NCI-H1105 treated with DMSO at 0.1 percent for 48 hours (cell line): ENCODE data around the gene MAGI2.

ENCODE experiments used
- DNase-seq: peaks from one replicate; lab custom pipeline; 2025; lab: John Stamatoyannopoulos, UW

The MAGI2 gene

GRCh38 chr7:79376299-79377025 is 77.0 kb downstream of the MAGI2 start:
- no peak for DNase-seq

GRCh38 chr7:79361214-79361613 is 92.3 kb downstream of the MAGI2 start:
- no peak for DNase-seq

GRCh38 chr7:79359827-79360226 is 93.6 kb downstream of the MAGI2 start:
- no peak for DNase-seq

- DNase-seq: no peak
Observed at GRCh38 chr7:79357101-79357500, 96.4 kb downstream of the MAGI2 start.

GRCh38 chr7:79353720-79354468 is 99.6 kb downstream of the MAGI2 start:
- DNase-seq: no peak

GRCh38 chr7:79352323-79352722 is 101.1 kb downstream of the MAGI2 start:
- DNase-seq: no peak

GRCh38 chr7:79347351-79347750 is 106.1 kb downstream of the MAGI2 start:
- DNase-seq: no peak

- no peak for DNase-seq
Observed at GRCh38 chr7:79341902-79342301, 111.6 kb downstream of the MAGI2 start.

GRCh38 chr7:79340212-79340611 is 113.3 kb downstream of the MAGI2 start:
- DNase-seq: no peak

- no peak for DNase-seq
Observed at GRCh38 chr7:79339208-79339925, 114.1 kb downstream of the MAGI2 start.

- no peak for DNase-seq
Observed at GRCh38 chr7:79337717-79338116, 115.8 kb downstream of the MAGI2 start.

GRCh38 chr7:79334841-79335240 is 118.6 kb downstream of the MAGI2 start:
- no peak for DNase-seq

GRCh38 chr7:79334334-79334733 is 119.1 kb downstream of the MAGI2 start:
- no peak for DNase-seq

- no peak for DNase-seq
Observed at GRCh38 chr7:79332091-79332490, 121.4 kb downstream of the MAGI2 start.

GRCh38 chr7:79329464-79329863 is 124.0 kb downstream of the MAGI2 start:
- DNase-seq: no peak

GRCh38 chr7:79320741-79321473 is 132.6 kb downstream of the MAGI2 start:
- no peak for DNase-seq

- DNase-seq: no peak
Observed at GRCh38 chr7:79319369-79319768, 134.1 kb downstream of the MAGI2 start.

- DNase-seq: no peak
Observed at GRCh38 chr7:79317728-79318127, 135.7 kb downstream of the MAGI2 start.

- DNase-seq: no peak
Observed at GRCh38 chr7:79312022-79312421, 141.4 kb downstream of the MAGI2 start.

- DNase-seq: peak; percentile 48
Observed at GRCh38 chr7:79308192-79308591, 145.3 kb downstream of the MAGI2 start.

GRCh38 chr7:79307376-79307775 is 146.1 kb downstream of the MAGI2 start:
- DNase-seq: no peak

GRCh38 chr7:79304711-79305110 is 148.8 kb downstream of the MAGI2 start:
- DNase-seq: no peak
